DOHH2 (cell line): ENCODE results near the gene MCC.

ENCODE experiments used
- EZH2phosphoT487 ChIP-seq: fragments of 200-600 bp; sonication (generic); IDR thresholded peaks from 2 replicates; pipeline ENCODE4 v1.6.1; 2017; ENCODE audit warnings: borderline replicate concordance, mild to moderate bottlenecking, antibody characterized with exemption, low read length, moderate library complexity, mixed read lengths
- TF ChIP-seq, protein P1 (sequence below): fragments of 200-600 bp; sonication (generic); IDR thresholded peaks from one replicate; pipeline ENCODE4 v1.5.1; 2014; ENCODE audit warnings: antibody characterized with exemption, mild to moderate bottlenecking, low read depth, low read length; ENCODE audit not compliant: poor library complexity, severe bottlenecking

GRCh38 chr5:113202746-113203716 lies 285.2 kb downstream of the MCC start:
- TF ChIP-seq, protein P1, sequence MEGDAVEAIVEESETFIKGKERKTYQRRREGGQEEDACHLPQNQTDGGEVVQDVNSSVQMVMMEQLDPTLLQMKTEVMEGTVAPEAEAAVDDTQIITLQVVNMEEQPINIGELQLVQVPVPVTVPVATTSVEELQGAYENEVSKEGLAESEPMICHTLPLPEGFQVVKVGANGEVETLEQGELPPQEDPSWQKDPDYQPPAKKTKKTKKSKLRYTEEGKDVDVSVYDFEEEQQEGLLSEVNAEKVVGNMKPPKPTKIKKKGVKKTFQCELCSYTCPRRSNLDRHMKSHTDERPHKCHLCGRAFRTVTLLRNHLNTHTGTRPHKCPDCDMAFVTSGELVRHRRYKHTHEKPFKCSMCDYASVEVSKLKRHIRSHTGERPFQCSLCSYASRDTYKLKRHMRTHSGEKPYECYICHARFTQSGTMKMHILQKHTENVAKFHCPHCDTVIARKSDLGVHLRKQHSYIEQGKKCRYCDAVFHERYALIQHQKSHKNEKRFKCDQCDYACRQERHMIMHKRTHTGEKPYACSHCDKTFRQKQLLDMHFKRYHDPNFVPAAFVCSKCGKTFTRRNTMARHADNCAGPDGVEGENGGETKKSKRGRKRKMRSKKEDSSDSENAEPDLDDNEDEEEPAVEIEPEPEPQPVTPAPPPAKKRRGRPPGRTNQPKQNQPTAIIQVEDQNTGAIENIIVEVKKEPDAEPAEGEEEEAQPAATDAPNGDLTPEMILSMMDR = no peak
- TF ChIP-seq EZH2phosphoT487 = no peak
